Measurements from ENCODE around the gene ARID1B.

DNA sequence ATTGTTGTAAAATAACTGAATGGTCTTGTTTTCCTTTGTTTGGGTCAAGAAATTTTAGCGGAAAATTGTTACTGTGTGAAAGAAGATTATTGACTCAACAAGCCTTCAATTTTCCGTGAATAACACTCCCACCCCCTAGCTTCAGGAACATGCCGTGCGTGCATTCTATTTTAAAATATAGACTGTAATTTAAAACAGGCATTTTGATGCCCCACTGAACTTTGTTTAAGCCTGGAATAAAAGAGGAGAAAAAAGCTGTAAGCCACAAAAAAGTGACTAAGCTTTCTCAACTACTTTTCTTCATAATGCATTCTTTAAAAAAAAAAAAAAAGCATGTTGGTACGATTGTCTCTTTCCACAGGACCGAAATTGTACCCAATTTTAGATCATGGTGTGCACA lies 166.0 kb downstream of the ARID1B start:
- TF ChIP-seq POLR2A (IDR thresholded peaks at IDR 0.05): no peak
- TF ChIP-seq, protein P1, sequence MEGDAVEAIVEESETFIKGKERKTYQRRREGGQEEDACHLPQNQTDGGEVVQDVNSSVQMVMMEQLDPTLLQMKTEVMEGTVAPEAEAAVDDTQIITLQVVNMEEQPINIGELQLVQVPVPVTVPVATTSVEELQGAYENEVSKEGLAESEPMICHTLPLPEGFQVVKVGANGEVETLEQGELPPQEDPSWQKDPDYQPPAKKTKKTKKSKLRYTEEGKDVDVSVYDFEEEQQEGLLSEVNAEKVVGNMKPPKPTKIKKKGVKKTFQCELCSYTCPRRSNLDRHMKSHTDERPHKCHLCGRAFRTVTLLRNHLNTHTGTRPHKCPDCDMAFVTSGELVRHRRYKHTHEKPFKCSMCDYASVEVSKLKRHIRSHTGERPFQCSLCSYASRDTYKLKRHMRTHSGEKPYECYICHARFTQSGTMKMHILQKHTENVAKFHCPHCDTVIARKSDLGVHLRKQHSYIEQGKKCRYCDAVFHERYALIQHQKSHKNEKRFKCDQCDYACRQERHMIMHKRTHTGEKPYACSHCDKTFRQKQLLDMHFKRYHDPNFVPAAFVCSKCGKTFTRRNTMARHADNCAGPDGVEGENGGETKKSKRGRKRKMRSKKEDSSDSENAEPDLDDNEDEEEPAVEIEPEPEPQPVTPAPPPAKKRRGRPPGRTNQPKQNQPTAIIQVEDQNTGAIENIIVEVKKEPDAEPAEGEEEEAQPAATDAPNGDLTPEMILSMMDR (IDR thresholded peaks at IDR 0.05): no peak

All from adrenal gland (tissue), 5 donors.